ENCODE data around the gene IZUMO2.
"Not testable (repeated sequence)": the region's sequence is repeated elsewhere in the genome, so short reads cannot be mapped to it uniquely, and the experiment has no call there.

IZUMO2 gene

DNA sequence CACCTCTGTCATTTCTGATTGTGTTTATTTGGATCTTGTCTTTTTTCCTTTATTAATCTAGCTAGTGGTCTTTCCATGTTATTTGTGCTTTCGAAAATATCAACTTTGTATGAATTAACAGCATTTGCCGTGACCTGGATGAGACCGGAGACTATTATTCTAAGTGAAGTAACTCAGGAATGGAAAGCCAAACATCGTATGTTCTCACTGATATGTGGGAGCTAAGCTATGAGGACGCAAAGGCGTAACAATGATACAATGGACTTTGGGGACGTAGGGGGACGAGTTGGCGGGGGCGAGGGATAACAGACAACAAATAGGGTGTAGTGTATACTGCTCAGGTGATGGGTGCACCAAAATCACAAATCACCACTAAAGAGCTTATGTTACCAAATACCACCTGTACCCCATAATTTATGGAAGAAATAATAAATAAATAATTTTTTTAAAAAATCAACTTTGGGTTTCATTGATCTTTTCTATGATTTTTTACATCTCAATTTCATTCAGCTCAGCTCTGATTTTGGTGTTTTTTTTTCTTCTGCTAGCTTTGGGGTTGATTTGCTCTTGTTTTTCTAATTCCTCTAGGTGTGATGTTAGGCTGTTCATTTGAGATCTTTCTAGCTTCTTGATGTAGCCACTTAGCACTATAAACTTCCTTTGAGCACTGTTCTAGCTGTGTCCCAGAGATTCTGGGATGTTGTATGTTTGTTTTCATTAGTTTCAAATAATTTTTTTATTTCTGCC lies 27.1 kb downstream of the IZUMO2 start:
- not testable (repeated sequence) for DNase-seq (ENCODE audit: low read depth)

DNA sequence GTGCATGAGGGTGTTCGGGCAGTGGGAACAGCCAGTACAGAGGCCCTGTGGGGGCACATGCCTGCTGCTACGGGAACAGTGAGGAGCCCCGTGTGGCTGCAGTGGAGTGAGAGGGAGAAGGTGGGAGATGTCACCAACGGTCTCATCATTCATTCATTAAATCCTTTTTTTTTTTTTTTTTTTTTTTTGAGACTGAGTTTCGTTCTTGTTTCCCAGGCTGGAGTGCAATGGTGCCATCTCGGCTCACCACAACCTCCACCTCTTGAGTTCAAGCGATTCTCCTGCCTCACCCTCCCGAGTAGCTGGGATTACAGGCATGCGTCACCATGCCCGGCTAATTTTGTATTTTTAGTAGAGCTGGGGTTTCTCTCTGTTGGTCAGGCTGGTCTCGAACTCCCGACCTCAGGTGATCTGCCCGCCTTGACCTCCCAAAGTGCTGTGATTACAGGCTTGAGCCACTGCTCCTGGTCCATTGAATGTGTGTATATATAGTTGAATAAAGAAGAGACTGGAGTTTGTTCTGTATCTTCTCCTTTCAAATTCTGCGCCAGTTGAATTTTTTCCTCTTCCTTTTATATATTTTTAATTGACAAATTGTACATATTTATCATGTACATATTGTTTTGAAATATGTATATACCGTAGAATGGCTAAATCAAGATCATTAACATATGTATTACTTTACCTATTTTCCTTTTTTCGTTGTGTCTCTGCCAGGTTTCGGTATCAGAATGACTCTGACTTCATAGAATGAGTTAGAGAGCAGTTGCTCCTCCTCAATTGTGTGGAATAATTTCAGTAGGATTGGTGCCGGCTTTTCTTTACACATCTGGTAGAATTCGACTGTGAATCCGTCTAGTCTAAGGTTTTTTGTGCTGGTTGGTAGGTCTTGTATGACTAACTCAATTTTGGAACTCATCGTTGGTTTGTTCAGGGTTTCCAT lies 28.0 kb downstream of the IZUMO2 start:
- DNase-seq (ENCODE audit: low read depth): not testable (repeated sequence)

DNA sequence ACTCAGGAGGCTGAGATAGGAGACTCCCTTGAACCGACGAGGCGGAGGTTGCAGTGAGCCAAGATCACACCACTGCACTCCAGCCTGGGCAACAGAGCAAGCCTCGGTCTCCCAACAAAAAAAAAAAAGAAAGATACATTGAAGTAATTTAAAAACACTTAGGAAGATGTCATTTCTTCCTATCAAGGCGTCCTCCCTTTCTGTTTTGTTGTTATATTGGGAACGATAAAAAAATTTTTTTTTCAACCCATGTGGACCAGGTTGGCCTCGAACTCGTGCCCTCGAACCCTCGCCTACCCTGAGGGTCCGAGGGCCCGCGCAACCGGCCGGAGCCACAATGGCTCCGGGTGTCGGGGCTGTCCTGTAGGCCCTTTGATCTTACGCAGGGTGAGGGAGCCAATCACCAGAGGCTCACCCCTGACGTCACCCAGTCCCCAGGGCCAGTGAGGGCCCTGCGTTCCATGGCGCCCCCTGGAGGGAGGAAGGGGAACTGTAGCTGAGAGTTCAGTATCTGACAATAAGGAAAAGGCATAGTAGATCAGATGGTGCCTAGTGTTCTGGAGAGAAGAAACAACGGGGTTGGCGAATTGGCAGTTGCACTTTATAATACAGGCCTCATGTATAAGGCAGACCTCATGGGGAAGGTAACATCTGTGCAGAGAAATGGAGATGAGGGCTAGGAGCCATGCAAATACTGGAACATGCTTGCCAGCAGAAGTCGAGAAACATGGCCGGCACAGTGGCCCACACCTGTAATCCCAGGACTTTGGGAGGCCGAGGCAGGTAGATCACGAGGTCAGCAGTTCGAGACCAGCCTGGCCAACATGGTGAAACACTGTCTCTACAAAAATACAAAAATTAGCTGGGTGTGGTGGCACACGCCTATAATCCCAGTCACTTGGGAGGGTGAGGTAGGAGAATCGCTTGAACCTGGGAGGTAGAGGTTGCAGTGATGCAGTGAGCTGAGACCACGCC lies 29.3 kb downstream of the IZUMO2 start:
- DNase-seq (ENCODE audit: low read depth): not testable (repeated sequence)

DNA sequence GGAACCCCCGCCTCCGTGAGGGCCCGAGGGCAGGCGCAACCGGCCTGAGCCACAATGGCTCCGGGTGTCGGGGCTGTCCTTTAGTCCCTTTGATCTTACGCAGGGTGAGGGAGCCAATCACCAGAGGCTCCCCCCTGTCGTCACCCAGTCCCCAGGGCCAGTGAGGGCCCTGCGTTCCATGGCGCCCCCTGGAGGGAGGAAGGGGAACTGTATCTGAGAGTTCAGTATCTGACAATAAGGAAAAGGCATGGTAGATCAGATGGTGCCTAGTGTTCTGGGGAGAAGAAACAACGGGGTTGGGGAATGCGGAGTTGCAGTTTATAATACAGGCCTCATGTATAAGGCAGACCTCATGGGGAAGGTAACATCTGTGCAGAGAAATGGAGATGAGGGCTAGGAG lies 59.1 kb downstream of the IZUMO2 start:
- DNase-seq (ENCODE audit: low read depth): not testable (repeated sequence)

DNA sequence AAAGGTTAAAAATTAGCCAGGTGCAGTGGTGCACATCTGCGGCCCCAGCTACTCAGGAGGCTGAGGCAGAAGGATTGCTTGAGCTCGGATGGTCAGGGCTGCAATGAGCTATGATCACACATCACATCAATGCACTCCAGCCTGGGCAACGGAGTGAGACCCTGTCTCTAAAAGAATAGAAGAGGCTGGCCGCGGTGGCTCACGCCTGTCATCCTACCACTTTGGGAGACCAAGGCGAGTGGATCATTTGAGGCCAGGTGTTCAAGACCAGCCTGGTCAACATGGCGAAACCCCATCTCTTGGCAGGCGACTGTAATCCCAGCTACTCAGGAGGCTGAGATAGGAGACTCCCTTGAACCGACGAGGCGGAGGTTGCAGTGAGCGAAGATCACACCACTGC lies 59.7 kb downstream of the IZUMO2 start:
- not testable (repeated sequence) for DNase-seq (ENCODE audit: low read depth)

Measured in stimulated activated CD8-positive, alpha-beta memory T cell treated with anti-CD3 and anti-CD28 coated beads, Interleukin-12 subunit alpha, Interleukin-12 subunit beta, amount 100 ng/mL, for 1 hour (primary cell).